WTC11 (cell line): ENCODE results near the gene LTBP4.

ENCODE experiments used
- CREB1 ChIP-seq: sonication (generic); formaldehyde crosslinking; IDR thresholded peaks from 2 replicates; pipeline ENCODE4 v1.8.0; 2023; ENCODE audit warnings: mild to moderate bottlenecking, missing genetic modification reagents
- ELF4 ChIP-seq: sonication (generic); formaldehyde crosslinking; IDR thresholded peaks from 2 replicates; pipeline ENCODE4 v1.8.1; 2022; ENCODE audit warnings: low read depth, mild to moderate bottlenecking, moderate library complexity, missing genetic modification reagents
- NFATC4 ChIP-seq: fragments of 250-450 bp; sonication (Bioruptor Pico); IDR thresholded peaks from 2 replicates; pipeline ENCODE4 v1.9.0; 2021; ENCODE audit warnings: mild to moderate bottlenecking
- SMAD4 ChIP-seq: sonication (generic); formaldehyde crosslinking; IDR thresholded peaks from 2 replicates; pipeline ENCODE4 v1.8.0; 2022; ENCODE audit warnings: mild to moderate bottlenecking, missing genetic modification reagents
- TEAD1 ChIP-seq: sonication (generic); formaldehyde crosslinking; IDR thresholded peaks from 2 replicates; pipeline ENCODE4 v1.8.0; 2022; ENCODE audit warnings: mild to moderate bottlenecking, missing genetic modification reagents
- ZNF121 ChIP-seq: sonication (generic); formaldehyde crosslinking; IDR thresholded peaks from 2 replicates; pipeline ENCODE4 v1.8.0; 2023; ENCODE audit warnings: missing genetic modification reagents
- ZNF416 ChIP-seq: fragments of 250-450 bp; sonication (Bioruptor Pico); IDR thresholded peaks from 2 replicates; pipeline ENCODE4 v1.9.0; 2021; ENCODE audit warnings: mild to moderate bottlenecking, inconsistent platforms
- ZNF423 ChIP-seq: fragments of 250-450 bp; sonication (Bioruptor Pico); IDR thresholded peaks from 2 replicates; pipeline ENCODE4 v2.1.2; 2022; ENCODE audit warnings: mild to moderate bottlenecking, moderate library complexity
- TF ChIP-seq, protein P1 (sequence below): fragments of 250-450 bp; sonication (Bioruptor Pico); IDR thresholded peaks from 2 replicates; pipeline ENCODE4 v1.8.0; 2021; ENCODE audit warnings: mild to moderate bottlenecking
- TF ChIP-seq, protein P2 (sequence below): fragments of 200-600 bp; IDR thresholded peaks from 2 replicates; pipeline ENCODE4 v1.8.0; 2022; ENCODE audit warnings: antibody characterized with exemption
- TF ChIP-seq, protein P3 (sequence below): sonication (generic); formaldehyde crosslinking; IDR thresholded peaks from 2 replicates; pipeline ENCODE4 v1.8.1; 2023; ENCODE audit warnings: mild to moderate bottlenecking, missing genetic modification reagents
- TF ChIP-seq, protein P4 (sequence below): sonication (generic); formaldehyde crosslinking; IDR thresholded peaks from 2 replicates; pipeline ENCODE4 v1.8.0; 2022; ENCODE audit warnings: mild to moderate bottlenecking, missing genetic modification reagents
- TF ChIP-seq, protein P5 (sequence below): sonication (generic); formaldehyde crosslinking; IDR thresholded peaks from 2 replicates; pipeline ENCODE4 v1.8.1; 2023; ENCODE audit warnings: mild to moderate bottlenecking, missing genetic modification reagents, moderate library complexity
- TF ChIP-seq, protein P6 (sequence below): sonication (generic); formaldehyde crosslinking; IDR thresholded peaks from 2 replicates; pipeline ENCODE4 v1.8.0; 2022; ENCODE audit warnings: mild to moderate bottlenecking, missing genetic modification reagents

DNA sequence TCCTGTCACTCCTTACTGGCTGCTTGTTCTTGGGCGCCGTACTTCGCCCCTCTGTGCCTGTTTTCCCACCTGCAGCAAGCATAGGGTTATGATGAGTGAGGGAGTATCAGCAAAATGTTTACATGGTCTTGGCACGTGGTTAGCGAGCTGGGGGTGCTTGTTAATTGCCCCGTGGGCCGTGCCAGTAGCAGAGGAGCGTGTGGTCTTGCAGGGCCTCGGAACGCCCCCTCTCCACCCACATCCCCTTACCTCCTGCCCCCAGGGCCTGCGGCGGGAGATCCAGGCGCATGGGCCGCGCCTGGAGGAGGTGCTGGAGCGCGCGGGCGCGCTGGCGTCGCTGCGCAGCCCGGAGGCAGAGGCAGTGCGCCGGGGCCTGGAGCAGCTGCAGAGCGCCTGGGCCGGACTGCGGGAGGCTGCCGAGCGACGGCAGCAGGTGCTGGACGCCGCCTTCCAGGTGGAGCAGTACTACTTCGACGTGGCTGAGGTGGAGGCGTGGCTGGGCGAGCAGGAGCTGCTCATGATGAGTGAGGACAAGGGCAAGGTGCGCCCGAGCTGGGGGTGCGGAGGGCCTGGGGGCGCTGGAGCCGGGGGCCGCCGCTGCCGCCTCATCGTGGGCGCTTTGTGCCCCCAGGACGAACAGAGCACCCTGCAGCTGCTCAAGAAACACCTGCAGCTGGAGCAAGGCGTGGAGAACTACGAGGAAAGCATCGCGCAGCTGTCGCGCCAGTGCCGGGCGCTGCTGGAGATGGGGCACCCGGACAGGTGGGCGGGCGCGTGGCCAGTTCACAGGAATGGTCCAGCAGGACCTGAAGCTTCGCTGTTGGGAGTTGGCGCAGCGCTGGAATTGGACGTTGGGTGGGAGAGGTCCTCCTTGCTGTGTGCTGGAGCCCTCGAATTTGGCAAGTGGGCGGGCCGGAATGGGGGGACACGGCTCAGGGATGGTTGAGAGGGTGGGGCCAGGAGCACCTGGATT is 47.0 kb upstream of the LTBP4 start:
- TF ChIP-seq NFATC4 (CRISPR knock-in tag) (no peak), ZNF423 (CRISPR knock-in tag) (no peak), ZNF416 (CRISPR knock-in tag) (no peak), CREB1 (CRISPR knock-in tag) (no peak), SMAD4 (CRISPR knock-in tag) (no peak), ZNF121 (no peak), TEAD1 (CRISPR knock-in tag) (no peak), ELF4 (no peak)
- TF ChIP-seq, protein P1, sequence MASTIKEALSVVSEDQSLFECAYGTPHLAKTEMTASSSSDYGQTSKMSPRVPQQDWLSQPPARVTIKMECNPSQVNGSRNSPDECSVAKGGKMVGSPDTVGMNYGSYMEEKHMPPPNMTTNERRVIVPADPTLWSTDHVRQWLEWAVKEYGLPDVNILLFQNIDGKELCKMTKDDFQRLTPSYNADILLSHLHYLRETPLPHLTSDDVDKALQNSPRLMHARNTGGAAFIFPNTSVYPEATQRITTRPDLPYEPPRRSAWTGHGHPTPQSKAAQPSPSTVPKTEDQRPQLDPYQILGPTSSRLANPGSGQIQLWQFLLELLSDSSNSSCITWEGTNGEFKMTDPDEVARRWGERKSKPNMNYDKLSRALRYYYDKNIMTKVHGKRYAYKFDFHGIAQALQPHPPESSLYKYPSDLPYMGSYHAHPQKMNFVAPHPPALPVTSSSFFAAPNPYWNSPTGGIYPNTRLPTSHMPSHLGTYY, result no peak
- TF ChIP-seq, protein P2, sequence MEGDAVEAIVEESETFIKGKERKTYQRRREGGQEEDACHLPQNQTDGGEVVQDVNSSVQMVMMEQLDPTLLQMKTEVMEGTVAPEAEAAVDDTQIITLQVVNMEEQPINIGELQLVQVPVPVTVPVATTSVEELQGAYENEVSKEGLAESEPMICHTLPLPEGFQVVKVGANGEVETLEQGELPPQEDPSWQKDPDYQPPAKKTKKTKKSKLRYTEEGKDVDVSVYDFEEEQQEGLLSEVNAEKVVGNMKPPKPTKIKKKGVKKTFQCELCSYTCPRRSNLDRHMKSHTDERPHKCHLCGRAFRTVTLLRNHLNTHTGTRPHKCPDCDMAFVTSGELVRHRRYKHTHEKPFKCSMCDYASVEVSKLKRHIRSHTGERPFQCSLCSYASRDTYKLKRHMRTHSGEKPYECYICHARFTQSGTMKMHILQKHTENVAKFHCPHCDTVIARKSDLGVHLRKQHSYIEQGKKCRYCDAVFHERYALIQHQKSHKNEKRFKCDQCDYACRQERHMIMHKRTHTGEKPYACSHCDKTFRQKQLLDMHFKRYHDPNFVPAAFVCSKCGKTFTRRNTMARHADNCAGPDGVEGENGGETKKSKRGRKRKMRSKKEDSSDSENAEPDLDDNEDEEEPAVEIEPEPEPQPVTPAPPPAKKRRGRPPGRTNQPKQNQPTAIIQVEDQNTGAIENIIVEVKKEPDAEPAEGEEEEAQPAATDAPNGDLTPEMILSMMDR, result no peak
- TF ChIP-seq, protein P3, sequence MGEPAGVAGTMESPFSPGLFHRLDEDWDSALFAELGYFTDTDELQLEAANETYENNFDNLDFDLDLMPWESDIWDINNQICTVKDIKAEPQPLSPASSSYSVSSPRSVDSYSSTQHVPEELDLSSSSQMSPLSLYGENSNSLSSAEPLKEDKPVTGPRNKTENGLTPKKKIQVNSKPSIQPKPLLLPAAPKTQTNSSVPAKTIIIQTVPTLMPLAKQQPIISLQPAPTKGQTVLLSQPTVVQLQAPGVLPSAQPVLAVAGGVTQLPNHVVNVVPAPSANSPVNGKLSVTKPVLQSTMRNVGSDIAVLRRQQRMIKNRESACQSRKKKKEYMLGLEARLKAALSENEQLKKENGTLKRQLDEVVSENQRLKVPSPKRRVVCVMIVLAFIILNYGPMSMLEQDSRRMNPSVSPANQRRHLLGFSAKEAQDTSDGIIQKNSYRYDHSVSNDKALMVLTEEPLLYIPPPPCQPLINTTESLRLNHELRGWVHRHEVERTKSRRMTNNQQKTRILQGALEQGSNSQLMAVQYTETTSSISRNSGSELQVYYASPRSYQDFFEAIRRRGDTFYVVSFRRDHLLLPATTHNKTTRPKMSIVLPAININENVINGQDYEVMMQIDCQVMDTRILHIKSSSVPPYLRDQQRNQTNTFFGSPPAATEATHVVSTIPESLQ (CRISPR knock-in tag), result no peak
- TF ChIP-seq, protein P4, sequence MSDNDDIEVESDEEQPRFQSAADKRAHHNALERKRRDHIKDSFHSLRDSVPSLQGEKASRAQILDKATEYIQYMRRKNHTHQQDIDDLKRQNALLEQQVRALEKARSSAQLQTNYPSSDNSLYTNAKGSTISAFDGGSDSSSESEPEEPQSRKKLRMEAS (CRISPR knock-in tag), result peak; percentile 81; the same call in 1 of the 2 replicates
- TF ChIP-seq, protein P5, sequence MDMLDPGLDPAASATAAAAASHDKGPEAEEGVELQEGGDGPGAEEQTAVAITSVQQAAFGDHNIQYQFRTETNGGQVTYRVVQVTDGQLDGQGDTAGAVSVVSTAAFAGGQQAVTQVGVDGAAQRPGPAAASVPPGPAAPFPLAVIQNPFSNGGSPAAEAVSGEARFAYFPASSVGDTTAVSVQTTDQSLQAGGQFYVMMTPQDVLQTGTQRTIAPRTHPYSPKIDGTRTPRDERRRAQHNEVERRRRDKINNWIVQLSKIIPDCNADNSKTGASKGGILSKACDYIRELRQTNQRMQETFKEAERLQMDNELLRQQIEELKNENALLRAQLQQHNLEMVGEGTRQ (CRISPR knock-in tag), result no peak
- TF ChIP-seq, protein P6, sequence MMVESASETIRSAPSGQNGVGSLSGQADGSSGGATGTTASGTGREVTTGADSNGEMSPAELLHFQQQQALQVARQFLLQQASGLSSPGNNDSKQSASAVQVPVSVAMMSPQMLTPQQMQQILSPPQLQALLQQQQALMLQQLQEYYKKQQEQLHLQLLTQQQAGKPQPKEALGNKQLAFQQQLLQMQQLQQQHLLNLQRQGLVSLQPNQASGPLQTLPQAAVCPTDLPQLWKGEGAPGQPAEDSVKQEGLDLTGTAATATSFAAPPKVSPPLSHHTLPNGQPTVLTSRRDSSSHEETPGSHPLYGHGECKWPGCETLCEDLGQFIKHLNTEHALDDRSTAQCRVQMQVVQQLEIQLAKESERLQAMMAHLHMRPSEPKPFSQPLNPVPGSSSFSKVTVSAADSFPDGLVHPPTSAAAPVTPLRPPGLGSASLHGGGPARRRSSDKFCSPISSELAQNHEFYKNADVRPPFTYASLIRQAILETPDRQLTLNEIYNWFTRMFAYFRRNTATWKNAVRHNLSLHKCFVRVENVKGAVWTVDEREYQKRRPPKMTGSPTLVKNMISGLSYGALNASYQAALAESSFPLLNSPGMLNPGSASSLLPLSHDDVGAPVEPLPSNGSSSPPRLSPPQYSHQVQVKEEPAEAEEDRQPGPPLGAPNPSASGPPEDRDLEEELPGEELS (CRISPR knock-in tag), result peak; percentile 79; the same call in 1 of the 2 replicates
